Effector memory CD8-positive, alpha-beta T cell (primary cell): ENCODE results near the gene TAF8.

Source experiments
- ATAC-seq: fragments of 150-1000 bp; cut with Tn5 transposase; replicated peaks from 2 replicates; pipeline ENCODE4 v1.10.0; 2021; ENCODE audit warnings: mild to moderate bottlenecking, moderate library complexity
- DNase-seq, 3 experiments: peaks; one replicate each; pipeline ENCODE4 v3.0.0; 2021
- H3K27ac Mint-ChIP-seq, 2 donors: one replicate each; pipeline ENCODE4 v1.8.0; 2022; ENCODE audit warnings: mild to moderate bottlenecking in 2 of 2, mixed read lengths in 2 of 2, moderate library complexity in 2 of 2
- H3K27me3 Mint-ChIP-seq, 2 donors: one replicate each; pipeline ENCODE4 v1.8.0; 2022; ENCODE audit warnings: mixed read lengths in 2 of 2
- H3K36me3 Mint-ChIP-seq: one replicate; pipeline ENCODE4 v1.8.0; 2022; ENCODE audit warnings: mild to moderate bottlenecking, moderate library complexity, mixed read lengths; ENCODE audit not compliant: insufficient read depth
- H3K4me1 Mint-ChIP-seq, 2 donors: one replicate each; pipeline ENCODE4 v1.8.0; 2022; ENCODE audit warnings: low read depth in 2 of 2, mixed read lengths in 2 of 2
- H3K4me3 Mint-ChIP-seq, 2 donors: one replicate each; pipeline ENCODE4 v1.8.0; 2022; ENCODE audit warnings: mild to moderate bottlenecking in 2 of 2, mixed read lengths in 2 of 2, moderate library complexity in 2 of 2
- H3K9me3 Mint-ChIP-seq, 2 donors: one replicate each; pipeline ENCODE4 v1.8.0; 2022; ENCODE audit warnings: mixed read lengths in 2 of 2

TAF8 gene

DNA sequence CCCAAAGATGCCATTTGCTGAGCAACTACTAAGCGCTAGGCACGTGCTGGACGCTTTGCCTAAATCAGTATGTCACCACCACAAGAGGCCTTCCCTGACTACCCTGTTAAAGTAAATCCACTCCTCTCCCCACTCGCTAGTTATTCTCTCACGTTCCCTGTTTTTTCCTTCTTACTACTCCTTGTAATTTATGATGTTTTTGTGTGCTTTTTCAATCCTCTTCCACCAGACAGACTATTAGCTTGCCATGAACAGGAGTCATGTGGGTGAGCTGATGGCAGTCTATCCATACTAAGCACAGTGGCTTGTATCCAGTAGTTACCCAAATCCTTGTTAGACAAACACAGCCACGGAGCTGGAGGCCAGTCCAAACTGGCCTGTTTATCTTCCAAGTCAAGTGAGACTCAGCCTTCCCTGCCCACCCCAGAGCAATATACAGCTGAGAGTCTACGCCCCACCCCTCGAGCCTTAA, 50.9 kb downstream of the TAF8 start:
- DNase-seq (no peak), ATAC-seq (no peak)
- H3K4me1 Mint-ChIP-seq: peaks cover 6 to 7% of the 10 kb centered on the region in 2 donors
- H3K9me3 Mint-ChIP-seq: no peaks in the 10 kb centered on the region
- no peaks in the 10 kb centered on the region for H3K36me3 Mint-ChIP-seq
- no peak overlapping the region for H3K4me3 Mint-ChIP-seq
- H3K27ac Mint-ChIP-seq: no peak overlapping the region
- H3K27me3 Mint-ChIP-seq: peaks cover 0 to 6% of the 10 kb centered on the region in 2 donors

GRCh38 chr6:42103216-42103615, 52.9 kb downstream of the TAF8 start:
- Mint-ChIP-seq H3K4me3 (peak overlapping the region; percentile 66 to 71), H3K9me3 (no peaks in the 10 kb centered on the region), H3K27ac (peak overlapping the region; percentile 32 to 50), H3K27me3 (peaks cover 0 to 2% of the 10 kb centered on the region in 2 donors), H3K4me1 (peaks cover 6 to 7% of the 10 kb centered on the region in 2 donors), H3K36me3 (no peaks in the 10 kb centered on the region)
- DNase-seq (no peak), ATAC-seq (no peak)

- Mint-ChIP-seq H3K27ac (peak overlapping the region; percentile 32 to 50), H3K36me3 (no peaks in the 10 kb centered on the region)
Measured at GRCh38 chr6:42103753-42104094, 53.4 kb downstream of the TAF8 start.

GRCh38 chr6:42104095-42104803, 53.9 kb downstream of the TAF8 start:
- Mint-ChIP-seq H3K4me3 (peak overlapping the region; percentile 66 to 71), H3K4me1 (peaks cover 6 to 7% of the 10 kb centered on the region in 2 donors), H3K27ac (peak overlapping the region; percentile 32 to 50), H3K36me3 (no peaks in the 10 kb centered on the region), H3K27me3 (no peaks in the 10 kb centered on the region), H3K9me3 (no peaks in the 10 kb centered on the region)
- DNase-seq (peak; percentile 65 to 77 (median 69)), ATAC-seq (peak; percentile 91)

More at GRCh38 chr6:42103753-42104094, 53.4 kb downstream of the TAF8 start:
- Mint-ChIP-seq H3K4me3 (peak overlapping the region; percentile 66 to 71), H3K9me3 (no peaks in the 10 kb centered on the region), H3K27me3 (no peaks in the 10 kb centered on the region), H3K4me1 (peaks cover 6 to 7% of the 10 kb centered on the region in 2 donors)
- ATAC-seq: no peak
- no peak for DNase-seq

GRCh38 chr6:42104804-42105125, 54.4 kb downstream of the TAF8 start:
- no peaks in the 10 kb centered on the region for H3K36me3 Mint-ChIP-seq
- no peak for ATAC-seq
- H3K4me1 Mint-ChIP-seq: peaks cover 6 to 7% of the 10 kb centered on the region in 2 donors
- H3K4me3 Mint-ChIP-seq: peak overlapping the region; percentile 66 to 71
- no peaks in the 10 kb centered on the region for H3K27me3 Mint-ChIP-seq
- DNase-seq: no peak
- no peak overlapping the region for H3K27ac Mint-ChIP-seq
- no peaks in the 10 kb centered on the region for H3K9me3 Mint-ChIP-seq

GRCh38 chr6:42105156-42105648, 54.9 kb downstream of the TAF8 start:
- Mint-ChIP-seq H3K36me3 (no peaks in the 10 kb centered on the region), H3K4me1 (peaks cover 6 to 7% of the 10 kb centered on the region in 2 donors), H3K9me3 (no peaks in the 10 kb centered on the region), H3K27me3 (no peaks in the 10 kb centered on the region), H3K27ac (no peak overlapping the region), H3K4me3 (peak overlapping the region; percentile 66 to 71)
- DNase-seq (no peak), ATAC-seq (no peak)

DNA sequence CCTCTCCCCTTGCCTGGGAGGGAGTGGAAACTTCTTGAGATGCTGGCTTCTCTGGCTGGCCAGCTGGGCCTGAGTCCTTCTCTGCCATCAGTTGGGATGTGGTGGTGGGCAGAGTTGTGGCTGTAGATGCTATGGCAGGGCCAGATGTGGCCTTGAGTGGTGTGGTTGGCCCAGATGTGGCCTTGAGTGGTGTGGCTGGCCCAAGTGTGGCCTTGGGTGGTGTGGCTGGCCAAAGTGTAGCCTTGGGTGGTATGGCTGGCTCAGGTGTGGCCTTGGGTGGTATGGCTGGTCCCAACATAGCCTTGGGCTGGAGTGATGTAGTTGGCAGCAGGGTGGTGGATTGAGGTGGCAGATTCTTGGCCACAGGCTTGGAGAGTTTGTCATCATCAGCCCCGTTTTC, 55.4 kb downstream of the TAF8 start:
- H3K36me3 Mint-ChIP-seq: no peaks in the 10 kb centered on the region
- ATAC-seq (no peak), DNase-seq (no peak)
- H3K27me3 Mint-ChIP-seq: no peaks in the 10 kb centered on the region
- peaks cover 6 to 7% of the 10 kb centered on the region in 2 donors for H3K4me1 Mint-ChIP-seq
- peak overlapping the region in 1 of 2 donors; percentile 71 for H3K4me3 Mint-ChIP-seq
- H3K27ac Mint-ChIP-seq: no peak overlapping the region
- H3K9me3 Mint-ChIP-seq: no peaks in the 10 kb centered on the region

DNA sequence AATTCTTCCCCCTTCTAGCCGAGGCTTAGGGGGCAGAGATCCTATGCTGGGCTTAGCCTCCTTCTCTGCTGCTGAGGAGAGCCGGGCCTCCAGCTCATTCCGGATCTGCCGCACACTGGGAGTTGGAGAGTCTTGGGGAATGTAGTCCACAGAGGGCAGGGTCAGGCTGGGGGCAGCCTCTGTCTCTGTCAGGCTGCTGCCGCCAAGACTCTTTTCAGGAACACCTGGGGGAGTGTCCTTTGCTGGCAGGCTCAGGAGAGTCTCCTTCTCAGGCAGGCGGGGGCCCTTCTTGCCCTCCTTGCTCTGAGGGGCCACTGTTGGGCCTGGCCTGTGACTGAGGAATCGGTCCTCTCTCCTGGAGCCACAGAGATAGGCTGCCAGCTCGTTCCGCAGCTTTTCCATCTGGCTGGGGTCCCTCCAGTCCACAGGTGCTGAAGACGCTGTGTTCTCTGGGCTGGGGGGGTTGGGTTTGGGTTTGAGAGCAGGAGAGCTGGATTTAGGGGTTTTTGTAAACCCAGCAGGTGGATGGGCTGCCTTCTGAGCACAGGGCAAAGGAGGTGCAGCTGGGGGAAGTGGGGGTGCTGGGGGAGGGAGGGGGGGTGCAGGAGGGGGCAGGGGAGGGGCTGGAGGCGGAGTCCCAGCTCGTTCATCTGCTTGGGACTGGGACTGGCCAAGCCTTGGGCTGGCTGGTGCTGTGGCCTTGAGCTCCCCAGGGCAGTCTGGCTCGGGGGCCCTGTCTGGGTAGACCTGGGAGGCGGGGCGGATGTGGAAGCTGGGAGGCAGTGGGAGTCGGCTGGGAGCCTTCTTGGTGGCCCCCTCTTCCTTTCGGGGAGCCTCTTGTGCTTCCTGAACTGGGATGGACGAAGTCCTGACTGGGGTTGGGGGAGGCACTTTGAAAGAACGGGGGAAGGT, 56.0 kb downstream of the TAF8 start:
- Mint-ChIP-seq H3K9me3 (no peaks in the 10 kb centered on the region), H3K4me1 (peaks cover 6 to 7% of the 10 kb centered on the region in 2 donors), H3K36me3 (no peaks in the 10 kb centered on the region), H3K27ac (no peak overlapping the region), H3K27me3 (no peaks in the 10 kb centered on the region), H3K4me3 (no peak overlapping the region)
- no peak for ATAC-seq
- no peak for DNase-seq

- H3K4me1 Mint-ChIP-seq: peaks cover 6 to 7% of the 10 kb centered on the region in 2 donors
- no peaks in the 10 kb centered on the region for H3K36me3 Mint-ChIP-seq
- ATAC-seq (no peak), DNase-seq (no peak)
- H3K27me3 Mint-ChIP-seq: peaks cover 6 to 13% of the 10 kb centered on the region in 2 donors
- peak overlapping the region in 1 of 2 donors; percentile 82 for H3K27ac Mint-ChIP-seq
- H3K4me3 Mint-ChIP-seq: no peak overlapping the region
- H3K9me3 Mint-ChIP-seq: no peaks in the 10 kb centered on the region
Measured at GRCh38 chr6:42108071-42108470, 57.7 kb downstream of the TAF8 start.

DNA sequence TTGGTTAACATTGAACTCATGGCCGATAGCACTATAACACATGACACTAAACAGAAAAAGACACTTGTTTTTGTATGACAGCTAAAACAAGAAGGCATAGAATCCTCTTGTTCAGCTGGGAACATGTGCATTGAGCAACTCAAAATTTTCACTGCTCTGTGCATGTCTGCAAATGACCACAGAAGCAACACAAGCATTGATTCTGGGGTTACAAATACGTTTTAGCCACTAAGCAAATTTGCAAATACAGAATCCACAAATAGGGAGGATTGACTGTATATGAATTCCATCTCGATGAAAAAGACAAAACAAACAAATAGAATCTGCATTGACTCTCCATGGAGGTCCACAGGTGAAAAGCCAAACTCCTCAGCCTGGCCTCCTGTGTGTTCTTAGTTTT, 60.4 kb downstream of the TAF8 start:
- Mint-ChIP-seq H3K4me1 (no peaks in the 10 kb centered on the region), H3K36me3 (no peaks in the 10 kb centered on the region), H3K27me3 (peaks cover 6 to 21% of the 10 kb centered on the region in 2 donors), H3K9me3 (no peaks in the 10 kb centered on the region), H3K27ac (no peak overlapping the region), H3K4me3 (no peak overlapping the region)
- DNase-seq: no peak
- ATAC-seq: no peak

DNA sequence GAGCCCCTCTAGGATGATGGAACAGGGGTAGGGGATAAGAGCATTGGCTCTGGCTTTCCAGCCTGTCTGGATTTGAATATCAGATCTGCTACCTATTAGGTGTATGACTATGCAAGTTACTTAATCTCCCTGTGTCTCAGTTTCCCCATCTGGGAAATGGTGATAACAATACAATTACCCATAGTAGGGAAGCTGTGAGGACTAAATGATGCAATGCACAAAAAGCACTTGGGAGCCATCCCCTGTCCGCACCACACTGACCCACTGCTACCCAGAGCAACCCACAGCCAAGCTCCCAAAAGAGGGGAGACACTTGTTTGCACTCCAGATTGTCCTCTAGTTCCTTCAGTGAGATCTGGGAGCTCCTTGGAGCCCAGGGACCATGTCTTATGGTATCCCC, 62.0 kb downstream of the TAF8 start:
- H3K9me3 Mint-ChIP-seq: no peaks in the 10 kb centered on the region
- H3K36me3 Mint-ChIP-seq: no peaks in the 10 kb centered on the region
- H3K4me1 Mint-ChIP-seq: no peaks in the 10 kb centered on the region
- no peak for ATAC-seq
- no peak overlapping the region for H3K27ac Mint-ChIP-seq
- DNase-seq: no peak
- H3K4me3 Mint-ChIP-seq: no peak overlapping the region
- peaks cover 17 to 36% of the 10 kb centered on the region in 2 donors for H3K27me3 Mint-ChIP-seq

GRCh38 chr6:42113936-42114636, 63.8 kb downstream of the TAF8 start:
- no peak for DNase-seq
- H3K4me1 Mint-ChIP-seq: no peaks in the 10 kb centered on the region
- no peak for ATAC-seq
- no peaks in the 10 kb centered on the region for H3K36me3 Mint-ChIP-seq
- H3K4me3 Mint-ChIP-seq: no peak overlapping the region
- H3K27ac Mint-ChIP-seq: no peak overlapping the region
- H3K9me3 Mint-ChIP-seq: no peaks in the 10 kb centered on the region
- H3K27me3 Mint-ChIP-seq: peaks cover 17 to 39% of the 10 kb centered on the region in 2 donors

DNA sequence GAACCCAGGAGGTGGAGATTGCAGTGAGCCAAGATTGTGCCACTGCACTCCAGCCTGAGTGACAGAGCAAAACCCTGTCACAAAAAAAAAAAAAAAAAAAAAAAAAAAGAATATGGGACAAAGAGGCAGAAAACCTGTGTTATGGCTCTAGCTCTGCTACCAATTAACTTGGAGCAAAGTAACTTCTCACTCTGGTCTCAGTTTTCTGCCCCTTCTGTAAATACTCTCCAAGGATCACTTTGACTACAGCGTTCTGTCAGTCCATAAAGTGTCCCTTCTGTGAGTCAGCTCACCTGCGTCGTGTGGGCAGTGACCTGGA, 67.5 kb downstream of the TAF8 start:
- Mint-ChIP-seq H3K4me1 (no peaks in the 10 kb centered on the region), H3K9me3 (no peaks in the 10 kb centered on the region), H3K36me3 (no peaks in the 10 kb centered on the region), H3K27me3 (peaks cover 11 to 29% of the 10 kb centered on the region in 2 donors), H3K4me3 (no peak overlapping the region), H3K27ac (no peak overlapping the region)
- ATAC-seq (no peak), DNase-seq (no peak)
